Right hindlimb (tissue), 1 donor: ENCODE results near the gene SERPINB3.
"Not testable (repeated sequence)": the region's sequence is repeated elsewhere in the genome, so short reads cannot be mapped to it uniquely, and the experiment has no call there.

Source experiments
- DNase-seq: peaks from one replicate; pipeline ENCODE4 v3.0.0-alpha.2; 2018

Gene SERPINB3

DNA sequence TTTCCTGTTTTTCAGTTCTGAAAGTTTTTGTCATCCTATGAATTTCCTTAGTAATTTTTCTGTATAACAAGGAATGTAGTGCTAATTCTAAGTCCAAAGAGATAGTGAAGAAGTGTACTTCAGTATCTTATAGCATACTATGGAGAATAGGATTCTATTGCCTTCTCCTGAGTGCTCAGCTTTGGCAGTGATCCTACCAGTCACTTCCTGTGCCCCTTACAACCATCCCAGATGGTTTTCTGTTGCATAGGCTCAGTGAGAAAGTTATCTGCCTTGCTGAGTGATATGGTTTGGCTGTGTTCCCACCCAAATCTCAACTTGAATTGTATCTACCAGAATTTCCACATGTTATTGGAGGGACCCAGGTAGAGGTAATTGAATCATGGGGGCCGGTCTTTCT, 17.0 kb downstream of the SERPINB3 start:
- not testable (repeated sequence) for DNase-seq

DNA sequence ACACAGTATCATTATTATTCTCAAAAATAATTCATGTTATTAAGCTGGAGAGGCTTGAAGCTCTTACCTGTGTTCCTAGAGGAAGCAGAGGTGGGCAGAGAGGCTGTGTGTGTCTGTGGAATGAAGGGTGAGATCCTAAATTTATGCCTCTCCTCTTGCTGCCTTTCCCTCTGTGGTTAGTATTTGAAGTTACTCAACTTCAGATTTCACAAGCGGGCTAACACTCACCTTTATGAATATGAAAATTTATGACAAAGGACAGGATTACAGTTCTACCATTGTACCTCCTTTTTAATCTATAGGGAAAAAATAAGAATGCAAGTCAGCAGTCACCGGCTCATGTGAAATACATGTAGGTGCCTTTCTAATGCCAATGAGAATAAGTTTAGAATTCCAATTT, 17.6 kb downstream of the SERPINB3 start, which contains the start of gene SERPINB4:
SERPINB4 (minus strand) TSS at position 115 of the 400 bp plus-strand sequence. CDS start 679 bp downstream, outside the sequence.
- not testable (repeated sequence) for DNase-seq

DNA sequence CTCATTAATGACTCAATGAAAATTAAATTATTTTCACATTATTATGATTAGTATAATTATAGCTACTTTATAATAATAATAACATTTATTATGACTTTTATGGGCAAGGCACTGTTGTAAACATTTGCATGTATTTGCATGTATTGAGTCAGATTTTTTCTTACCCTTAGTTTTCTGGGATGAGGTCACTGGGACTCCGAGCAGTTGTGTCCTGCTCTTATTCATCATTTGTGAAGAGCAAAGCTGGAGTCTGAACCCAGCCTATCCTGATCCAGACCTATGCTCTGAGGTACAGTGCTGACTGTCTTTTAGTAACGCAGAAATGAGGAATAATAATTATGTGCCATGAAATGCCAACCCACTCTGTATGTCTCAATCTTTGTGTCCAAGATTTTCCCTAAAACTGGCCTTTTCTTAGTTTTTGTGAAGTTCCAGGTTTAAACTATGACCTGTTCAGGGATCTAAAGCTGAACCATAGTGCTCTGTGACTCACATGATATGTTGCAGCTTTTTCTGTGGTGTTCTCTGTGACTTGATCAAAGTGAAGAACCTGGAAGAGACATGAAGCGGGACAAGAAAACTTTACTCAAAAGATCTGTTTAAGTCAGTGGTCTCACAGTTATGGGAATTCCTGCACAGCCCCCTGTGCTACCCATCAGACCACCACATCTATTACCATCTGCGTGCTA, 18.9 kb downstream of the SERPINB3 start:
- DNase-seq: not testable (repeated sequence)

DNA sequence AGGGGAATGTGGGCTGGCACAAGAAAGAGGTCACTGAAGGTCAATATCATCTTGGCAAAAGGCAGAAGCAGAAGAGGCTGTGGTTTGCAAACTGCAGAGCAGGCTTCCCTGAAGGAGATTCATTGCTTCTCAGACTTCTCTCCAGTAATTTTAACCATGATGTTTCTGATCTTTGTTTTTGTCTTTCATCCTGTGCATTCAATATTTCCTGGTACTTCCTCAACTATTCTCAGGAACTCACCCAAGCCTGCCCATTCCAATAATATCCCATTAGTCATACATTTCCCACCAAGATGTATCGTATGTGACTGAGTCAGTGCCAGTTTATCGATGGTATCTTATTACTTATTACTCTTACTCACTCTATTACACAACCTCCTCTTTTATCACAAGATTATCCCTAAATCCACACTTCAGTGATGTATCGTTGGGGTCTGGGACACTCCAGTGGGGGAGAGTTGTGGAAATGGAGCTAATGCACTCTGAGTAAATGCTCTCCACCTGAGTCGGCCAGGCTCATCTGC, 20.5 kb downstream of the SERPINB3 start:
- DNase-seq: not testable (repeated sequence)

DNA sequence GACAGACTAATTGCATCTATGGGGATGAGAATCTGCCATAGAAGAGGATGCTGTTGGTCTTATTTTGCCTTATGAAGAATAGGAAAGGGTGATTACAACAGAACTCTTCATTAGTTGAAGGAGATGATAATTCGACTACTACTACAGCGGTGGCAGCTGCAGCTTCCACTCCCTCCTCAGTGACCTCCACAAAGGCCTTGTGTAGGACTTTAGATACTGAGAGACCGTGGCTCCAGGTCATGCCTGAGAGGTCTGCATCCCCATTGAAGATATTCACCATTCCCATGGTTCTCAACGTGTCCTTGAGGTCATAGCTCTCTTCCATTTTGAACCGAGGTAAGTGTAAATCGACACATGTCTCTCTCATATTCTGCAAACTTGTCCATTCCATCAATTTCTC, 24.0 kb downstream of the SERPINB3 start:
- no peak for DNase-seq

DNA sequence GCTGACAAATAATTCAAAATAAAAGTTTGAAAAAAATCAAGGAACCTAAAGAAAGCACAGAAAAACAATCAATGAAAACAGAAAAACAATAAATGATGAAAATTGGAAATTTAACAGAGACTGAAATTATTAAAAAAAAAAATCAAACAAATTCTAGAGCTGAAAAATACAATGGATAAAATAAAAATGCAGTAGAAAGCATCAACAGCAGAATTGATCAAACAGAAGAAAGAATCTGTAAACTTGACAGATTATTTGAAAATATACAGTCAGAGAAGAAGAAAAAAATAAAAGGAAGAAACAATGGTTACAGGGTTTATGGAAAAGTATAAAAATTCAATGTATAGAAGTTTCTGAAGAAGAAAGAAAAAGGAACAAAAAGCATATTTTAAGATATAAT, 33.9 kb downstream of the SERPINB3 start:
- no peak for DNase-seq

DNA sequence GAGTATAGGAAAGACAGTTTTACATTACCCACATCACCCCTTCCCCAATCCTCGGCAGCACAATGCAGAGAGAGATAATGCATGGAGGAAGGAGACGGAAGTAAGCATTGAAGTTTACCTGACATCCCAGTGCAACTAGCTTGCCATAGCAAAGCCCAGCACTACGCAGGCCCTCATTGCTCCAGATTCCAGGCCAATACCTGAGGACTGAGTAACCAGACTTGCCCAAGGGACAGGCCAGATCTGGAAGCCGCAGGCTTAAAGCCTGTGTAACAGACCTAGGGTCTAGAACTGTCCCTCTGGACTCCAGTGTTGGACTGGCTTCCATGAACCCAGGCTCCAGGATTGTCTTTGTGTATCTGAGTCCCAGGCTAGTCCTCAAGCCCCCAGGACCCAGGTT, 35.3 kb downstream of the SERPINB3 start:
- no peak for DNase-seq

DNA sequence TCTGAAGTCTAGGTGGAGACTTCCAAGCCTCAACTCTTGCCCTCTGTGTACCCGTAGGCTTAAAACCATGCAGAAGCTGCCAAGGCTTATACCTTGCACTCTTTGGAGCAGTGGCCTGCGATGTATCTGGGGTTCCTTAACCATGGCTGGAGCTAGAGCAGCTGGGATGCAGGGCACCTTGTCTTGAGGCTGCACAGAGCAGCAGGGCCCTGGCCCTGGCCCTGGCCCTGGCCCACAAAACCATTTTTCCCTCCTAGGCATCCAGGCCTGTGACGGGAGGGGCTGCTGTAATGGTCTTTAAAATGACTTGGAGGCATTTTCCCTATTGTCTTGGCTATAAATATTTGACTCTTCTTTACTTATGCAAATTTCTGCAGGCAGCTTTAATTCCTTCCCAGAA, 36.8 kb downstream of the SERPINB3 start:
- no peak for DNase-seq

DNA sequence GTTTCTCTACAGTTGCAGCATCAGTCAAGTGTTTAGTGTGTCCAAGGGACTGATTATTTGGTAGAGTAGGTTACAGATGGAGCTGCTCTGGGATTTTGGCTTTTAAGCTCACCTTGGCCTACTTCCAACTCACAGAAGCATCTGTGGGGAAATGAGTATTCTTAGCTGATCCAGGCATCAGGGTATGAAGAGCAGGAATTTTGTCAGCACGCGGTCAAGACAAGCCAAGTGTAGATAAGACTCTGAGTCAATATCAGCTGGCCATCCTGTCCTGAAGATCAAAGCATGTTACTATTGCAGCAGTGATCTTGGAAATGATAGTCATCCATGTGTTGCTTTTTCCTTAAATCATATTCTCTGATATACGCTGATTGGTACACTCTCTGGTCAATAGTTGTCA, 42.0 kb downstream of the SERPINB3 start:
- DNase-seq: no peak

DNA sequence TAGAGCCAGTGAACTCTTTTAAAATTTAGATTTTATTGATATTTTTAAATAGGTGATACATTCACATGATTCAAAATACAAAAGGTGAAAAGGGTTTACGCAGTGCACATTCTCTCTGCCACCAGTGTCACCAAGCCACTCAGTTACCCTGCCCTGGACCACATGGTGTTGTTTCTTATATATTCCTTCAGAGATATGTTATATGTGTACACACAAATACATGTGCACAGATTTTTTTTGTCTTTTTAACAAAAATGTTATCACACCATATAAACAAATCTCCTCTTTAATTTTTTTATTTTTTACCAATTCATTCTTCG, 43.8 kb downstream of the SERPINB3 start:
- DNase-seq: no peak

DNA sequence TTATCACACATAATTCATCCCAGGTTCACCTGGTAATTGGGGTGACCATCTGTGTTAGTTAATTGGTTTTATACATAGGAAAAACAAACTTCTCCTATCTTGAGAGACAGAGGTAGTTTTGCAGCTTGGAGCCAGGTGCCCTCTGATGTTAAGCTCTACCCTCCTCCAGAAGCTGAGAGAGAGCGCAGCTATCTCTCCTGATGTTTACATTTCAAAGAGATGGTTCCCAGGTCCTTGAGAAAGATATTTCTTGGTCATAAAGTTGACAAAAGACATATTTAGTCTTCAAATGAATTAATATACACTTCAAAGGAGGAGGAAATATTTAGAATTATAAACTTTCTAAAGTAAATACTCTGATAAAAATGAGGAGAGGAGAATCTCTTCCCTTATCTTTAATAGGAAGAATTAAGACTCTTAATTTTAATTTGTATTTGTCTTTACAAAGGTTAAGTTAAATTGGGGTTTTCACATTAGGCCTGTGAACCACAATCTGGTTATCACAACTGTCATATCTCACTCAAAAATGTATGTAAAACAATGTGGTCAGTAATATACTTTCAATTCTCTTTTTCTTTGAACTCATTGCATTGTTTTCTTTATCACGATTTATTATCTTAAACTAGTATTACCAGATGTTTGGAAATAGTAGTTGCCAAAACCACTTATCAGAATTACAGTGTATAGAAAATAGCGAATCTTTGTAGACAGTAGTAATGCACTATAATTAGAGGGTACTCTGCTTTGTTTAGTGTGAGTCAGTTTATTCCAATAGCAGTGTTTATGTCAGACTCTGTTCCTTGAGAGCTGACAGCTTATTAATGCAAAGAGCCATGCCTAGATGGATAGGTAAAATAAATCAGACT, 44.4 kb downstream of the SERPINB3 start:
- no peak for DNase-seq

DNA sequence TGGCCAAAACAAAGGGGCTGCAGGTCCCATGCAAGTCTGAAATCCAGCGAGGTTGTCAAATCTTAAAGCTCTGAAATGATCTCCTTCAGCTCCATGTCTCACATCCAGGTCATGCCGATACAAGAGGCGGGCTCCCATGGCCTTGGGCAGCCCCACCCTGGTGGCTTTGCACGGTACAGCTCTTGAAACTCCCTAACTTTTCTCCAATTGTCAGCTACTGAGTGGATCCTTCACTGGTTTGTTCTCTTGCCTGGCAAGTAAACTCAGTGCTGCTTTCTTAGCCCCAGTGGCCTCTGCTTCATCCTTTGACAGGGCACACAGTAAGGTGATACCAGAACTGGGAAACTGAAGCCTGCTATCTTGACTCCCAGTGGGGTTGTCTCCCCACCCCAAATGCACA, 48.3 kb downstream of the SERPINB3 start:
- DNase-seq: no peak

DNA sequence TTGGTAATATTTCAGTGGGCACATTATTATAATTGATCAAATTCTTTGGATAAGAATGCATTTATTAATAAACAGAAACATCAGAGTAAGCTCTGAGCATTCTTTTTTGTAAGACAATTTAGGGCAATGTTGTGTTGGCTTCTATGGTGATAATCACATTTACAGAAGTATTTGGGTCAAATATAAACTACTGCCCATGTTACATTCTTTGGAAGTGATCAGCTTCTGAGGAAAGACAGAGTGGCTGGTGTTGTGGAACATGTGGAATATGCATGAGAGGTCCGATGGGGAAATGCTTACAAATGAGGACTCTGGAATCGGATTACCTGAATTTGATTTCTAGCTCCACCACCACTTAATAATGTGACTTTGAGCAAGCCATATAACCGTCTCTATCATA, 55.2 kb downstream of the SERPINB3 start:
- no peak for DNase-seq
